MCF 10A (cell line): ENCODE data around the gene KLK8. TPM values are rescaled to one million over a fixed set of nuclear protein-coding genes. Genes with fewer than 3 reads are reported as not detected.

ENCODE experiments used
- BruUV-seq: library from RNA; stranded (reverse); fragments of 400-500 nt; replicated peaks from 2 replicates; lab custom pipeline; 2021; lab: Mats Ljungman, UMichigan
- CTCF ChIA-PET: fragments of 300-600 bp; sonication (Branson Sonifier 250); formaldehyde crosslinking; extraction: SDS; loops from one replicate; lab custom pipeline; 2021; ENCODE audit warnings: antibody characterized with exemption, inconsistent platforms; lab: Yijun Ruan, JAX
- POLR2A ChIA-PET: fragments of 300-600, 350-650 bp; sonication (Branson Sonifier 250); formaldehyde crosslinking; extraction: SDS; loops from one replicate; lab custom pipeline; 2020; ENCODE audit warnings: antibody characterized with exemption, inconsistent platforms; lab: Yijun Ruan, JAX
- DNase-seq: peaks from one replicate; pipeline ENCODE4 v3.0.0-alpha.2; 2018; ENCODE audit not compliant: unreplicated experiment
- H3K27ac Mint-ChIP-seq: one replicate; pipeline ENCODE4 v1.8.0; 2022; ENCODE audit warnings: mild to moderate bottlenecking, low read depth, mixed read lengths; ENCODE audit not compliant: unreplicated experiment
- H3K27me3 Mint-ChIP-seq: one replicate; pipeline ENCODE4 v1.8.0; 2022; ENCODE audit warnings: mixed read lengths; ENCODE audit not compliant: insufficient read depth, unreplicated experiment
- H3K36me3 Mint-ChIP-seq: one replicate; pipeline ENCODE4 v1.8.0; 2022; ENCODE audit warnings: mild to moderate bottlenecking, moderate library complexity, mixed read lengths; ENCODE audit not compliant: insufficient read depth, unreplicated experiment
- H3K4me1 Mint-ChIP-seq: one replicate; pipeline ENCODE4 v1.8.0; 2022; ENCODE audit warnings: mixed read lengths; ENCODE audit not compliant: insufficient read depth, unreplicated experiment
- H3K4me3 Mint-ChIP-seq: one replicate; pipeline ENCODE4 v1.8.0; 2022; ENCODE audit warnings: mild to moderate bottlenecking, moderate library complexity, mixed read lengths; ENCODE audit not compliant: unreplicated experiment
- H3K9me3 Mint-ChIP-seq: one replicate; pipeline ENCODE4 v1.8.0; 2022; ENCODE audit warnings: mixed read lengths; ENCODE audit not compliant: unreplicated experiment
- CTCF ChIP-seq: fragments of 200-600 bp; IDR thresholded peaks from one replicate; pipeline ENCODE4 v1.8.0; 2022; ENCODE audit warnings: antibody characterized with exemption, mild to moderate bottlenecking; ENCODE audit not compliant: unreplicated experiment
- intact Hi-C: fragments of 100-400 bp; cut with micrococcal nuclease; formaldehyde crosslinking; loops from 2 replicates; pipeline ENCODE4 v1.14.1; 2022
- total RNA-seq: library from RNA; stranded (reverse); gene quantifications from 2 replicates; pipeline ENCODE4 v1.2.3, GENCODE V29; 2022

KLK8 gene
- total RNA-seq, 1 experiment from 2014 or later, result not detected

GRCh38 chr19:51009061-51009891, 7.9 kb upstream of the KLK8 start:
- Mint-ChIP-seq H3K4me3 (no peak overlapping the region), H3K27me3 (no peaks in the 10 kb centered on the region), H3K36me3 (no peaks in the 10 kb centered on the region), H3K4me1 (peaks cover 7% of the 10 kb centered on the region), H3K9me3 (no peaks in the 10 kb centered on the region), H3K27ac (no peak overlapping the region)
- no peak for DNase-seq
- no TSS peak for BruUV-seq
- ChIA-PET CTCF (no interaction called here), POLR2A (no interaction called here)
- no peak for TF ChIP-seq CTCF
- intact Hi-C loops, result no loop called here

GRCh38 chr19:51007488-51007887, 6.1 kb upstream of the KLK8 start:
- H3K4me1 Mint-ChIP-seq, result peaks cover 7% of the 10 kb centered on the region
- ChIA-PET POLR2A (no interaction called here), CTCF (no interaction called here)
- H3K4me3 Mint-ChIP-seq, result no peak overlapping the region
- no peak for TF ChIP-seq CTCF
- no TSS peak for BruUV-seq
- DNase-seq, result no peak
- no peak overlapping the region for H3K27ac Mint-ChIP-seq
- intact Hi-C loops, result no loop called here
- H3K27me3 Mint-ChIP-seq, result no peaks in the 10 kb centered on the region
- no peaks in the 10 kb centered on the region for H3K36me3 Mint-ChIP-seq
- no peaks in the 10 kb centered on the region for H3K9me3 Mint-ChIP-seq

- no TSS peak for BruUV-seq
- TF ChIP-seq CTCF, result no peak
- CTCF ChIA-PET, result interaction anchor here (0.6 to 0.8 kb wide), 2 partner anchors 11 to 88 kb away, joined by 3 to 4 read pairs; no protein-coding TSS in a partner anchor
- H3K4me1 Mint-ChIP-seq, result peaks cover 7% of the 10 kb centered on the region
- no peak overlapping the region for H3K27ac Mint-ChIP-seq
- H3K27me3 Mint-ChIP-seq, result no peaks in the 10 kb centered on the region
- intact Hi-C loops, result no loop called here
- peaks cover 6% of the 10 kb centered on the region for H3K36me3 Mint-ChIP-seq
- POLR2A ChIA-PET, result no interaction called here
- no peak overlapping the region for H3K4me3 Mint-ChIP-seq
- DNase-seq, result no peak
- H3K9me3 Mint-ChIP-seq, result no peaks in the 10 kb centered on the region
These were observed 5.0 kb upstream of the KLK8 start for GRCh38 chr19:51006406-51006805.

GRCh38 chr19:51005248-51005647, 3.8 kb upstream of the KLK8 start:
- ChIA-PET CTCF (no interaction called here), POLR2A (no interaction called here)
- DNase-seq, result no peak
- Mint-ChIP-seq H3K27me3 (no peaks in the 10 kb centered on the region), H3K36me3 (peaks cover 6% of the 10 kb centered on the region), H3K4me1 (peaks cover 1% of the 10 kb centered on the region), H3K4me3 (no peak overlapping the region), H3K27ac (no peak overlapping the region), H3K9me3 (no peaks in the 10 kb centered on the region)
- BruUV-seq, result no TSS peak
- no peak for TF ChIP-seq CTCF
- intact Hi-C loops, result no loop called here
